ENCODE measurements around the gene POPDC2. TPM values are rescaled to one million over a fixed set of nuclear protein-coding genes. Genes with fewer than 3 reads are reported as not detected.

Gene POPDC2
- total RNA-seq, 1 experiment from 2014 or later = 0.37 TPM

GRCh38 chr3:119653876-119654275, 6.5 kb downstream of the POPDC2 start:
- no peak overlapping the region for H3K27ac ChIP-seq (ENCODE audit: insufficient read length, low read depth, low read length)

More at GRCh38 chr3:119653876-119654275, 6.5 kb downstream of the POPDC2 start:
- Histone ChIP-seq H3T11ph (ENCODE audit: low read length) (no peak overlapping the region), H3K23ac (ENCODE audit: insufficient read length, low read depth, low read length) (no peak overlapping the region), H3K9ac (ENCODE audit: extremely low read depth, insufficient read length, low read length) (no peak overlapping the region), H4K8ac (replicated peaks; ENCODE audit: insufficient read length, low read depth, low read length) (no peak overlapping the region), H3K23me2 (ENCODE audit: insufficient read length, low read depth, low read length, poor library complexity, severe bottlenecking) (no peaks in the 10 kb centered on the region), H2AK5ac (ENCODE audit: insufficient read length, low read length) (no peak overlapping the region), H2BK20ac (ENCODE audit: low read depth, low read length, poor library complexity, severe bottlenecking) (no peak overlapping the region), H3K14ac (ENCODE audit: insufficient read depth, low read length) (no peak overlapping the region), H4K5ac (ENCODE audit: insufficient read length, low read depth, low read length) (no peak overlapping the region), H2BK12ac (ENCODE audit: insufficient read length, low read depth, low read length) (no peak overlapping the region), H3K4me1 (ENCODE audit: insufficient read depth, low read length) (no peaks in the 10 kb centered on the region), H3K79me2 (ENCODE audit: insufficient read depth, low read length) (no peaks in the 10 kb centered on the region), H2BK5ac (ENCODE audit: insufficient read length, low read length) (no peak overlapping the region), H3K27me3 (ENCODE audit: insufficient read depth, low read length) (no peaks in the 10 kb centered on the region), H3K79me1 (ENCODE audit: insufficient read depth, low read depth, low read length, poor library complexity, severe bottlenecking) (no peaks in the 10 kb centered on the region), H3K18ac (ENCODE audit: insufficient read length, low read depth, low read length) (no peak overlapping the region), H3K4ac (ENCODE audit: low read depth, low read length) (no peak overlapping the region), H2AFZ (ENCODE audit: low read length) (no peak overlapping the region), H3K9me3 (ENCODE audit: control insufficient read depth, low read depth, low read length) (no peaks in the 10 kb centered on the region), H4K20me1 (ENCODE audit: control insufficient read depth, insufficient read depth, insufficient read length) (no peaks in the 10 kb centered on the region), H2BK15ac (ENCODE audit: low read depth, low read length) (no peak overlapping the region), H2BK120ac (ENCODE audit: low read depth, low read length, poor library complexity, severe bottlenecking) (no peak overlapping the region), H4K91ac (ENCODE audit: insufficient read length, low read depth, low read length) (no peak overlapping the region), H3K56ac (ENCODE audit: insufficient read length, low read depth, low read length) (no peak overlapping the region), H3K4me2 (ENCODE audit: insufficient read depth, insufficient read length, low read length) (no peak overlapping the region)
- Mint-ChIP-seq H3K4me3 (no peak overlapping the region), H3K27me3 (ENCODE audit: low read depth) (no peaks in the 10 kb centered on the region), H3K36me3 (ENCODE audit: insufficient read depth in 1 of 3, low read depth in 3 of 3) (no peaks in the 10 kb centered on the region), H3K9me3 (no peaks in the 10 kb centered on the region; a peak in 1 of 5 replicates), H3K4me1 (peaks cover 2 to 3% of the 10 kb centered on the region in 2 experiments; a peak in 3 of 4 replicates), H3K27ac (no peak overlapping the region; a peak in 2 of 7 replicates)
- DNase-seq = no peak
- no peak for TF ChIP-seq CTCF (conservative IDR thresholded peaks at IDR 0.05)
- WGBS (ENCODE audit: extremely low coverage, insufficient read length, low lambda C conversion rate) = no CpG with 5 or more reads among the region's 2 CpGs
